Measurements from ENCODE around the gene DLGAP3.
"Not testable (repeated sequence)": the region's sequence is repeated elsewhere in the genome, so short reads cannot be mapped to it uniquely, and the experiment has no call there.

DLGAP3 gene, protein sequence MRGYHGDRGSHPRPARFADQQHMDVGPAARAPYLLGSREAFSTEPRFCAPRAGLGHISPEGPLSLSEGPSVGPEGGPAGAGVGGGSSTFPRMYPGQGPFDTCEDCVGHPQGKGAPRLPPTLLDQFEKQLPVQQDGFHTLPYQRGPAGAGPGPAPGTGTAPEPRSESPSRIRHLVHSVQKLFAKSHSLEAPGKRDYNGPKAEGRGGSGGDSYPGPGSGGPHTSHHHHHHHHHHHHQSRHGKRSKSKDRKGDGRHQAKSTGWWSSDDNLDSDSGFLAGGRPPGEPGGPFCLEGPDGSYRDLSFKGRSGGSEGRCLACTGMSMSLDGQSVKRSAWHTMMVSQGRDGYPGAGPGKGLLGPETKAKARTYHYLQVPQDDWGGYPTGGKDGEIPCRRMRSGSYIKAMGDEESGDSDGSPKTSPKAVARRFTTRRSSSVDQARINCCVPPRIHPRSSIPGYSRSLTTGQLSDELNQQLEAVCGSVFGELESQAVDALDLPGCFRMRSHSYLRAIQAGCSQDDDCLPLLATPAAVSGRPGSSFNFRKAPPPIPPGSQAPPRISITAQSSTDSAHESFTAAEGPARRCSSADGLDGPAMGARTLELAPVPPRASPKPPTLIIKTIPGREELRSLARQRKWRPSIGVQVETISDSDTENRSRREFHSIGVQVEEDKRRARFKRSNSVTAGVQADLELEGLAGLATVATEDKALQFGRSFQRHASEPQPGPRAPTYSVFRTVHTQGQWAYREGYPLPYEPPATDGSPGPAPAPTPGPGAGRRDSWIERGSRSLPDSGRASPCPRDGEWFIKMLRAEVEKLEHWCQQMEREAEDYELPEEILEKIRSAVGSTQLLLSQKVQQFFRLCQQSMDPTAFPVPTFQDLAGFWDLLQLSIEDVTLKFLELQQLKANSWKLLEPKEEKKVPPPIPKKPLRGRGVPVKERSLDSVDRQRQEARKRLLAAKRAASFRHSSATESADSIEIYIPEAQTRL

GRCh38 chr1:34929497-34929852 is at the start of gene DLGAP3:
DLGAP3 (minus strand) TSS chr1:34929650; CDS start chr1:34905383, 24,267 bp downstream.
- no peak for DNase-seq (ENCODE audit: low read depth)

DNA sequence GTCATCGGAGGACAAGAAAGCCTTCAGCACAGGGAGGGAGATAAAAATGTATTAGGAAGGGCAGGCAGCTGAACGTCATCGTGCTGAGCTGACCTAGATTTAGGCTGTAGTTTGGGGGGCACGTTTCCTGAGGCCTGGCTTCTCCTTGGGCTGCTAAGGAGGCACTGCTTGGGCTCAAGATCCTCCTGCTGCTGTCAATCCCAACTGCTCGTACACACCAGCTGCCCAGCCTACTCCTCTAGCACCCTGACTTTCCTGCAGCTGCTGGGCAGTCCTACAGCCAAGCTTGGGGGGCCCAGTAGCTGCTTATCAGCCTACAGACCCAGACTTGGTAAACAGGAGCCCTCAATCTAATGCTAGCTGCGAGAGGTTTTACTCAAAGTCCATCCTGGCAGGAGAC is 49.5 kb upstream of the DLGAP3 start:
- DNase-seq (ENCODE audit: low read depth) = no peak

GRCh38 chr1:34977858-34978257 is 48.4 kb upstream of the DLGAP3 start:
- DNase-seq (ENCODE audit: low read depth) = peak; percentile 60

DNA sequence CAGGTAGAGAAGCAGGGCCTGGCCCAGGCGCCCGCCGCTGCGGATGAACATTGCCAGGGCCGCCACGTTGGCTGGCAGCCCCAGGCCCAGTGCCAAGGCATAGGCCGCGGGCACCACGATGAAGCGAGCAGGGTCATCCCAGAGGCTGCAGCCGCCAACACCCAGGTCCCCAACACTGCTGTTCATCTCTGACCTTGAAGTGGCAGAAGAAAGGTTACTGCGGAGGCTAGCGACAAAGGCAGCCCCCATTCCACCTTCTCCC is 47.7 kb upstream of the DLGAP3 start:
- DNase-seq (ENCODE audit: low read depth) = no peak

- no peak for DNase-seq (ENCODE audit: low read depth)
Observed at GRCh38 chr1:34976384-34977209, 47.1 kb upstream of the DLGAP3 start.

GRCh38 chr1:34975771-34976170 is 46.3 kb upstream of the DLGAP3 start:
- no peak for DNase-seq (ENCODE audit: low read depth)

- DNase-seq (ENCODE audit: low read depth) = peak; percentile 51
Observed at GRCh38 chr1:34975338-34975737, 45.9 kb upstream of the DLGAP3 start.

DNA sequence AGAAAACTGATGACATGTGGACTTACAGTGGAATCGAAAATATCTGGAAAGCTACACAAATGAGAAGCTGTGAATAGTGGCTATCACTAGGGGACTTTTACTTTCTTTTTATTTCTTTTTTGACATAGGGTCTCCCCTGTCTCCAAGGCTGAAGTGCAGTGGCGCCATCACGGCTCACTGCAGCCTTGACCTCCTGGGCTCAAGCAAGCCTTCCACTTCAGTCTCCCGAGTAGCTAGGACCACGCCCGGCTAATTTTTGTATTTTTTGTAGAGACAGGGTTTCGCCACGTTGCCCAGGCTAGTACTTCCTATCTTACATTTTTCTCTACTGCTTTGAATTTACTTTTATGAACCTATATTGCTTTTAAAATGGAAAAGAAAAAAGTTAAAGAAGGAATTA is 45.2 kb upstream of the DLGAP3 start:
- no peak for DNase-seq (ENCODE audit: low read depth)

DNA sequence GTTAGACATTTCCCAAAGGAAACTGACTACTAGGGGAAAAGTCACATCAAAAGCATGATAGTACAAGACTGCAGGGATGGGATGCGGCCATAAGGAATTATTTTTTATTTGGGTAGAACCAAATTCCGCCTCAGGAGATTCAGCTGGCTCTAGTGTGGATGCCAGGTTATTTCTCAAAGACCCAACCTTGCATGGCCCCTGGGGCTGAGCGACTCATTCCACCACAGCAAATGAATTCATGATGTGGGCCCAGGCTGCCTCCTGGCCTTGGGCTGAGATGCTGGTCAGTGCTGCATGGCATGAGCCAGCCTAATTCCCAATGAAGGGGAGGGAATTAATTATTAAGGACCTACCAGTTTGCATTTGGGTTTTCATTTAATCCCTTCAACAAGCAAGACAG is 43.9 kb upstream of the DLGAP3 start:
- DNase-seq (ENCODE audit: low read depth) = peak; percentile 11

- no peak for DNase-seq (ENCODE audit: low read depth)
Observed at GRCh38 chr1:34970829-34971228, 41.4 kb upstream of the DLGAP3 start.

DNA sequence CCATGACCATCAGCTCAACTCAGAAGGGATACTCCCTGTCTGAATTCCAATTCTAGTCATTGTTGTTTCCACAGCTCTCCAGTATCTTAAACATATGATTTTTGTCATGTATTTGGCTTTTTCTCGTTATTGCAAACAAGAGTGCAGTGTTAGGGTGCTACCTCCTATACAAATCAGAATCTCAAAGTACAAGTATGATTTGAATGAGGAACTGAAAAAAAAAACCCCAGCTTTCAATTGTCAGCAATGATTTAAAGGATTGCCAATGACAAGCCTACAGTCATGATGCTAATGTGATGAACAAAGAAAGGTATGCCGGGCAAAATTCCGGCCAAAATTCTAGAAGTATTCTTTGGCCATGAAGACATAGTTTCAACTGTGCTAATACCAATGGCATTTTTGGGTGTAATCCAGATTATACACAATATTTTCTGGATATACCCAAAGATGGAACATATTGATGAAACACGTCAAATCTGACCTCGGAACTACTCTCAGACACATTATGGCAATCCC is 40.8 kb upstream of the DLGAP3 start:
- DNase-seq (ENCODE audit: low read depth) = peak; percentile 30

DNA sequence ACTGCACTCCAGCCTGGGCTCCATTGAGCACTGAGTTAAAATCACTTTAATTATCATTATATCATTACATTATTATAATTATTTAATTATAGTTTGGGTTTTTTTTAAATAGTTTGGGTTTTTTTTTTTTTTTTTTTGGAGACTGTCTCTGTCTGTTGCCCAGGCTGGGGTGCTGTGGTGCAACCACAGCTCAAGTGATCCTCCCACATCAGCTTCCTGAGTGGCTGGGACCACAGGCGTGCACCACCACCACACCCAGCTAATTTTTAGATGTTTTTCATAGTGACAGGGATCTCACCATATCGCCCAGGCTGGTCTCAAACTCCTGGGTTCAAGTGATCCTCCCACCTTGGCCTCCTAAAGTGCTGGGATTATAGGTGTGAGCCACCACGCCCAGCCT is 38.8 kb upstream of the DLGAP3 start:
- DNase-seq (ENCODE audit: low read depth) = not testable (repeated sequence)

- DNase-seq (ENCODE audit: low read depth) = not testable (repeated sequence)
Observed at GRCh38 chr1:34967672-34968071, 38.2 kb upstream of the DLGAP3 start.

DNA sequence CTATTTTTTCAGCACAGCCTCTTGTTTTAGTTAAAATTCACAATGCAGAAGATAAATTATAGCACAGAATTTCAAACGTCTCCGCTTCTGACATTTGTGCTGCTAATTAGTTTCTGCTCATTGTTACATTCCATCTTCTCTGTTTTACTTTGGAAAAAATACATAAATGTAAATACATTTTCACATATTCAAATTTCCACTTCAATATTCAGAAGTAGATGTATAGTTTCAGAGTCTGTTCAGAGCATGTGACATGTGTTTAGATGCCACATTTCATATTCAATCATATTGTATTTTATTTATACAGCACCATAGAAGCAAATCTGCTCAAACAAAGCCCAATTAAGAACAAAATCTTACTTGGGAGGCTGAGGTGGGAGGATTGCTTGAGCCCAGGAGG is 36.1 kb upstream of the DLGAP3 start:
- DNase-seq (ENCODE audit: low read depth) = no peak

DNA sequence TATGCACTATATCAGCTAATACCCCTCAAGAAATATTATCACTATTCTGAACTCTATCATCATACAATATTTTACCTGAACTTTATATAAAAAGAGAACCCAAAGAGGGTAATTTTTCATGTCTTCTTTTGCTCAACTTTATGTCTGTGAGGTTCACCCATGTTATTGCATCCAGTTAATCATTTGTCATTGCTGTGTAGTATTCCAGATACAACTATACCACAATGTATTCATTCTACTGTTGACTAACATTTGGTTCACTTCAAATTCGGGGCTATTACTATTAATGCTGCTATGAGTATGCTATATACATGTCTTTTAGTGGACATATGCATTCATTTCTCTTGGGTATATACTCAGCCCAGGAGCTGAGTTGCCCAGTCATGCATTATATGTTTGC is 21.0 kb upstream of the DLGAP3 start:
- DNase-seq (ENCODE audit: low read depth) = no peak

DNA sequence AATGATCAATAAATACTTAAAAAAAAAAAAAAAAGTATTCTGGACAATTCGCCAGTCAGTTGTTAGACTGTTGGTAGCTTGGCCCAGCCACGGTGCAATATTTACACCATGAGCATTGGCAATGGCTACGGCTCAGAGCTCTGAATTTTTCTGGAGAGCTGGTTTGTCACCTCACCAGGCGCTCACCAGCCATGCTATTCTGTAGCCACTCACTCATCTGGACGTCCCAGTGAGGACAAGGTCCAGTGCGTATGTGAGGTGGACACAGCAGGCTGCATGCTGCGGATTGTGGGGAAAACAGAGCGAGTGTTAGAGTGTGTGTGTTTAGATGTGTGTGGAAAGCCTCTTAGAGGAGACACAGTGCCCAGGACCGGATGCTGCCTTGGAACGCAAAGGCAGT is 19.3 kb upstream of the DLGAP3 start:
- not testable (repeated sequence) for DNase-seq (ENCODE audit: low read depth)

DNA sequence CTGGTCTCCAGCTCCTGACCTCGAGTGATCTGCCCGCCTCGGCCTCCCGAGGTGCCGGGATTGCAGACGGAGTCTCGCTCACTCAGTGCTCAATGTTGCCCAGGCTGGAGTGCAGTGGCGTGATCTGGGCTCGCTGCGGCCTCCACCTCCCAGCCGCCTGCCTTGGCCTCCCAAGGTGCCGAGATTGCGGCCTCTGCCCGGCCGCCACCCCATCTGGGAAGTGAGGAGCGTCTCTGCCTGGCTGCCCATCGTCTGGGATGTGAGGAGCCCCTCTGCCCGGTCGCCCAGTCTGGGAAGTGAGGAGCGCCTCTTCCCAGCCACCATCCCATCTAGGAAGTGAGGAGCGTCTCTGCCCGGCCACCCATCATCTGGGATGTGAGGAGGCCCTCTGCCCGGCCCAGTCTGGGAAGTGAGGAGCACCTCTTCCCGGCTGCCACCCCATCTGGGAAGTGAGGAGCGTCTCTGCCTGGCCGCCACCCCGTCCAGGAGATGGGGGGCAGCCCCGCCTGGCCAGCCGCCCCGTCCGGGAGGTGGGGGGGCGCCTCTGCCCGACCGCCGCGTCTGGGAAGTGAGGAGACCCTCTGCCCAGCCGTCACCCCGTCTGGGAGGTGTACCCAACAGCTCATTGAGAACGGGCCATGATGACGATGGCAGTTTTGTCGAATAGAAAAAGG is 18.3 kb upstream of the DLGAP3 start:
- DNase-seq (ENCODE audit: low read depth) = not testable (repeated sequence)

DNA sequence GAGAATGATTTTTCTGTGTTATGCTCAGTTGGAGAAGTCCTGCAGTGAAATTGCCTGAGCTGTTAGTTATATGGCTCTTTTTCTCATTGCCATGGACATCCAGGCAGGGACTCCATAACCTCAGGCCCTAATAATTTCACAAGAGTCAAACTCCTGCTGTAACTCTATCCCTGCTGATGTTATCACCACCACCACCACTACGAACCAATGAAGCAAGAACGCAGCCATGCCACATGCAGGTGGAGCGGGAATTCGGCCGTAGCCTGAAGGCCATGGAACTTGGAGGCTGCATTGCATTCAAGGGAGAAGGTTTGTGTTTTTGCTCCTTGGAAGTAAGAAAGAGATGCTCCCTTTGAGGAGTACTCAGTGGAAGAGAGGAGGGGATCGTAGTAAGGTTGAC is 16.8 kb upstream of the DLGAP3 start:
- DNase-seq (ENCODE audit: low read depth) = no peak

- not testable (repeated sequence) for DNase-seq (ENCODE audit: low read depth)
Observed at GRCh38 chr1:34941798-34942197, 12.3 kb upstream of the DLGAP3 start.

DNA sequence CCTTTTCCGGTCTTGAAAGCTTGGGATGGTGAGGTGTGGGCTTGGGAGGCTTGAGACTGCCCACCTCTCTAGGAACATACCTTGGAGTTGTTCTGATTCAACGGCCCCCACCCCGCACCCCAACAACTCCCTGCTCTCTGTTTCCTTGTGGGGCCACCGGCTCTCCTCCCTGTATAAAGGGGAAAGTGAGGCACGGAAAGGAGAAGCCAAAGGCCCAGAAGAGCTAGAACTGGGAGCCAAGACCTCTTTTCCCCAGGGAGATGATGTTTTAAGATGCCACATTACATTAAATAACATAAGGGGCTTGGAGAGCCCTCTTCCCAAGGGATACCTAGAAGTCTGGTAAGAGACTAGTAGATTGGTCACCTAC is 1.2 kb upstream of the DLGAP3 start:
- DNase-seq (ENCODE audit: low read depth) = no peak

- DNase-seq (ENCODE audit: low read depth) = no peak
Observed at GRCh38 chr1:34929853-34930701, 627 bp upstream of the DLGAP3 start.
